GM18498 (cell line): ENCODE results near the gene PDE4A.
"Not testable (repeated sequence)": the region's sequence is repeated elsewhere in the genome, so short reads cannot be mapped to it uniquely, and the experiment has no call there.

Experiments
- ATAC-seq: cut with Tn5 transposase; IDR thresholded peaks from one replicate; pipeline ENCODE4 v1.9.1; 2021; ENCODE audit warnings: mild to moderate bottlenecking, moderate library complexity; ENCODE audit not compliant: unreplicated experiment

The PDE4A gene

DNA sequence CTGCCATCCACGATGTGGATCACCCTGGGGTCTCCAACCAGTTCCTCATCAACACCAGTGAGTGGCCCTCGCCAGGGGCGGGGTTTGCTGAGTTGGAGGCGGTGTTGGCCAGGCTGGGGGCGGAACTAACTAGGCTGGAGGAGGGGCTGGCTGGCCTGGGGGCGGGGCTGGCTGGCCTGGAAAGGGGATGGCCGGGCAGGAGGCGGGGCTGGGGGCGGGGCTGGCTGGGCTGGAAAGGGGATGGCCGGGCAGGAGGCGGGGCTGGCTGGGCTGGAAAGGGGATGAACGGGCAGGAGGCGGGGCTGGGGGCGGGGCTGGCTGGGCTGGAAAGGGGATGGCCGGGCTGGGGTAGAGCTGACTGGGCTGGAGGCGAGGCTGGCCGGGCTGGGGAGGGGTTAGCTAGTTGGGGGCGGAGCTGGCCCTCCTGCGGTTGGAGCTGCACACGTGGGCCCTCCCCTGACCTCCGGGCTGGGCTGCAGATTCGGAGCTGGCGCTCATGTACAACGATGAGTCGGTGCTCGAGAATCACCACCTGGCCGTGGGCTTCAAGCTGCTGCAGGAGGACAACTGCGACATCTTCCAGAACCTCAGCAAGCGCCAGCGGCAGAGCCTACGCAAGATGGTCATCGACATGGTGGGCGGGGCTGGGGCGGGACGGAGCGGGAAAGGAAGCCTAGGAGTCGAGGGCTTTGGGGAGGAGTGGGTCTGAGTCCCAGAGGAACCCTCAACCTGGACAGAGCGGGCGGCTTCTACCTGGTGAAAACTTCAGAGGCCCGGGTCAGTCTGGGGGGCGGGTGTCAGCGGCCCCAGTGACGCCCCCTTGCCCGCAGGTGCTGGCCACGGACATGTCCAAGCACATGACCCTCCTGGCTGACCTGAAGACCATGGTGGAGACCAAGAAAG is 41.0 kb downstream of the PDE4A start:
- peak; percentile 91 for ATAC-seq

DNA sequence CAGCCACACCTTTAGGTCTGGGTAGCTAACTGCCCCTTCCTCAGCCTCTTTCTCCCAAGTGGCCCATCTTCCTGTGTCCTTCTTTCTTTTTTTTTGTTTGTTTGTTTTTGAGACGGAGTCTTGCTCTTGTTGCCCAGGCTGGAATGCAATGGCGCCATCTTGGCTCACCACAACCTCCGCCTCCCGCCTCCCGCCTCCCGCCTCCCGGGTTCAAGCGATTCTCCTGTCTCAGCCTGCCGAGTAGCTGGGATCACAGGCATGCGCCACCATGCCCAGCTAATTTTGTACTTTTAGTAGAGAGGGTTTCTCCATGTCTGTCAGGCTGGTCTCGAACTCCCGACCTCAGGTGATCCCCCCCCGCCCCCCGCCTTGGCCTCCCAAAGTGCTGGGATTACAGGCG is 41.7 kb downstream of the PDE4A start:
- ATAC-seq: not testable (repeated sequence)

DNA sequence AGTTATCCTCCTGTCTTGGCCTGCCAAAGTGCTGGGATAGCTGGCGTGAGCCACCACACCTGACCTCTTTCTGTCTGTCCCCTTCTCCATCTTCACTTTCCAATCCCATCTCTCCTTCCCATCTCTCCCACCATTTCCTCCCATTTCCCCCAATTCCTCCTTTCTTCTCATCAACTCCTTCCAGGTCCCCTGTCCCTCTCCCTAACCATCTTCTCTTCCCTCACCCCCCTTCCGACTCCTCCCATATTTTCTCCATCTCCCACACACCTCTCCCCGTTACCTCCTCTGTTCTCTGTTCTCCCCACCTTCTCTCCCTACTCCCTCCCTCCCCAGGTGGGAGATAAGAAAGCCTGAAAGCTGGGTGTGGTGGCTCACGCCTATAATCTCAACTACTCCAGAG is 42.2 kb downstream of the PDE4A start:
- ATAC-seq: no peak

DNA sequence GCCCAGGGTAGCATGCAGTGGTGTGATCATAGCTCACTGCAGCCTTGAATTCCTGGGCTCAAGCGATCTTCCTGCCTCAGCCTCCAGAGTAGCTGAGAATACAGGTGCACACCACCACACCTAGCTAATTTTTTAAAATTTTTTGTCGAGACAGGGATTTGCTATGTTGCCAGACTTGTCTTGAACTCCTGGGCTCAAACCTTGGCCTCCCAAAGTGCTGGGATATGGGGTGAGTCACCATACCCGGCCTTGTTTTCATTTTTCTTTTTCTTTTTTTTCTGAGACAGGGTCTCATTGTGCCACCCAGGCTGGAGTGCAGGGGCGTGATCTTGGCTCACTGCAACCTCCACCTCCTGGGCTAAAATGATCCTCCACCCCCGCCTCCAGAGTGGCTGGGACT is 44.1 kb downstream of the PDE4A start:
- no peak for ATAC-seq

DNA sequence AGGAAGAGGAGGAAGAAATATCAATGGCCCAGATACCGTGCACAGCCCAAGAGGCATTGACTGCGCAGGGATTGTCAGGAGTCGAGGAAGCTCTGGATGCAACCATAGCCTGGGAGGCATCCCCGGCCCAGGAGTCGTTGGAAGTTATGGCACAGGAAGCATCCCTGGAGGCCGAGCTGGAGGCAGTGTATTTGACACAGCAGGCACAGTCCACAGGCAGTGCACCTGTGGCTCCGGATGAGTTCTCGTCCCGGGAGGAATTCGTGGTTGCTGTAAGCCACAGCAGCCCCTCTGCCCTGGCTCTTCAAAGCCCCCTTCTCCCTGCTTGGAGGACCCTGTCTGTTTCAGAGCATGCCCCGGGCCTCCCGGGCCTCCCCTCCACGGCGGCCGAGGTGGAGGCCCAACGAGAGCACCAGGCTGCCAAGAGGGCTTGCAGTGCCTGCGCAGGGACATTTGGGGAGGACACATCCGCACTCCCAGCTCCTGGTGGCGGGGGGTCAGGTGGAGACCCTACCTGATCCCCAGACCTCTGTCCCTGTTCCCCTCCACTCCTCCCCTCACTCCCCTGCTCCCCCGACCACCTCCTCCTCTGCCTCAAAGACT is 46.9 kb downstream of the PDE4A start:
- ATAC-seq: no peak

DNA sequence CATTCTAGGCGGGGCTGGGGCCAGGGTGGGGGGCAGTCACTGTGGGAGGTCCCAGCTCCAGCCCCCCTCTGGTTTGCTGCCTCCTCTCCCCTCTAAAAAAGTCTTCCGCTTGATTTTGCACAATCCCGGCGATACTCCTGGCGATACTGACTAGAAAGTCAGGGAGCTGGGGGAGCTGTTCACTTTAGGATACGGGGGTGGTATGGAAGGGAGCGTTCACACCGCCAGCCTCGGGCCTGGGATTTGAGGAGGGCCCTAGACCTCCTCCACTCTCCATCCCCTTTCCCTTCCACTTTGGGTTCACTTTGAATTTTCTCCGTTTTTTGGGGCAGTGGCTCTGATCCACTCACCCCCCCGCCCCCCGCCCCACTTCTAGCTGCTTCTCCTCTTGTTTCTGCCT is 47.8 kb downstream of the PDE4A start:
- ATAC-seq: no peak

DNA sequence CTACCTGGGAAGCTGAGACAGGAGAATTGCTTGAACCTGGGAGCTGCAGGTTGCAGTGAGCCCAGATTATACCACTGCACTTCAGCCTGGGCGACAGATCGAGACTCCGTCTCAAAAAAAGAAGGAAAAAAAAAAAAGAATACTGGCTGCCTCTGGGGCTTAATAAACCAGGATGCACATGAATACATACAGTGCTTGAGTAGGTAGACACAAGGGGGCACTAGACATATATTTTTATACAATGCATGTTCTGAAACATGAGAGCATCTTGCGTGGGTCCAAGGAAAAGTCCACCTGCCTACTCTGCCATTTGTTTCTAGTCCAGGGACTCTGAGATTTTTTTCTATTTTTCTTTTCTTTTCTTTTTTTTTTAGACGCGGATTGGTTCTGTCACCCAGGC is 51.6 kb downstream of the PDE4A start:
- ATAC-seq: no peak

DNA sequence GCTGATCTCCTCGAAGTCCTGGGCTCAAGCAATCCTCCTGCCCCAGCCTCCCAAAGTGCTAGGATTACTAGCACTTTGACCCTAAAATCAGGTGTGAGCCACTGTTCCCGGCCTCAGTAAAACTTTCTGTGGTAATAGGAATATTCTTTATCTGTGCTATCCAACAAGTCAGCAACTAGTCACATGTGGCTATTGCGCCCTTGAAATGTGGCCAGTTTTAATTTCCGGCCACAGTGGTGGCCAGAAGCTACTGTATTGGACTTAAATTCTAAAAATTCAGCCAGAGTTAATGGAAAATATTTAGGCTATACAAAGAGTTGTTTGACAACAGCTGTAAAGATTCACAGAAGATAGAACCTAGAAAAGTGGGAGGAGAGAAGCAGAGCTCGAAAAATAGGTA is 52.9 kb downstream of the PDE4A start:
- ATAC-seq: no peak

DNA sequence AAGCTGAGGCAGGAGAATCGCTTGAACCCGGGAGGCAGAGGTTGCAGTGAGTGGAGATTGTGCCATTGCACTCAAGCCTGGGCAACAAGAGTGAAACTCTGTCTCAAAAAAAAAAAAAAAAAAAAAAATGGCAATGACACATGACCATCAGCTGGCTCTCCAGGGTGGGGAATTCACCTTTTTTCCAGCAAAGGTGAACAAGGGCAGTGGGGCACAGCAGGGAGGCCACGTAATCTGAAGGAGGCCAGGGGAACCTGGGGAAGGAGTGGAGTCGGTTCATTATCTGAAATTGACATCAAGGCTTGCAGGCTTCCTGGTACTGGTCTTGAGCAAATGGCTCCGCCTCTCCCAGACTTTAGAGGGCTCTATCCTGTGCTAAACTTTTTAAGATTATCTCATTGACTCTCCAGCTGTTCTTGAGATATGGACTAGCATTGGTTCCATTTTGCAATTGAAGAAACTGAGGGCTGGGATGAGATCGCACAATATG is 54.7 kb downstream of the PDE4A start:
- no peak for ATAC-seq

DNA sequence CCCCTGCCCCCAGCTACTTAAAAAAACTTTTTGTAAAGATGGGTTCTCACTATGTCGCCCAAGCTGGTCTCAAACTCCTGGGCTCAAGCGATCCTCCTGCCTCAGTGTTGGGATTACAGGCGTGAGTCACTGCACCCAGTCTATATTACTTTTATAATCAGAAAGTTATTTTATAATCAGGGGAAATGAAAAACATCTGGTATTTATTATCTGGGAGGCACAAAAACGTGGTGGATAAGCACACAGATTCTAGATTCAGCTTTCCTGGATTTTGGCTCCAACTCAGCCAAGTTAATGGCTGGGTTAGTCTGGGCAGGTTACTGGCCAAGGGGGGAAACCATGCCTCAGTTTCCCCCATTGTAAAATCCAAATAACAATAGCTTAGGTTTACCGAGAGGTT is 58.1 kb downstream of the PDE4A start:
- no peak for ATAC-seq

DNA sequence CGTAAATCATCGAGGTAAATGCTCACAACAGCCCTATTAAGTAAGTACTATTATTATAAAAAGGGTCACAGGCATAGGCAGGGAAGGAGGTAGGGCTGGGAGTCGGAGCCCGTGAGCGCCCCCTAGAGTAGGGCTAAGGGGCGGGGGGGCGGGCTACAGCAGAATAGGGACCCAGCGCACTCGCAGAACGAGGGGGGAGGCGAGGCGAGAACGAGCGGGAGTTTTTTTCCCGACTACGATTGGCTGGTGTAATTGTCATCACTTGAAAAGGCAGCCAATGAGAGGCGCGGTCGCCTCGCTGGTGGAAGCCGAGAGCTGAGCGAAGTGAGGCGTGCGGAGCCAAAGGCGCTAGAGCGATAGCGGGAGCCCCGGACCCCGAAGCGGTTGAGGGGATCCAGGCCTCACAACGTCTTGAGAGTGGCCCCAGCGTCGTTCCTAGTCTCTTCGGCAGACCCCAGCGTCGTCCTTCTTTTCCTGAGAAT is 58.6 kb downstream of the PDE4A start:
- ATAC-seq: no peak

DNA sequence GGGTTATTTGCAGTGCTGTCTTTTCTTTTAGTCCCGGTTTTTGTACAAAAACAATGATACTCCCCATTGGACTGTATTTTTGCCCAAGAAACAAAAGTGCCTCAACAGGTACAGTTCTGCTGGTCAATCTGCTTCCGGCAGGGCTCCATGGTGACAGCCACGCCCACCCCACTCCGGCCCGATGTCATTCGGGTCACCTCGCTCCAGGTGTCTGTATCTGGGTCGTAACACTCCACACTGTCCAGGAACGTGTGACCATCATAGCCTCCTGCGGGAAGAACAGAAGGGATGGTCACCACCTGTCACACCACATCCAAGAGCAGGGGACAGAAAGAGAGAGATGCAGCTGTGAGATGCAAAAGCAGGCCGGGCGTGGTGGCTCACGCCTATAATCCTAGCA is 66.2 kb downstream of the PDE4A start:
- no peak for ATAC-seq

DNA sequence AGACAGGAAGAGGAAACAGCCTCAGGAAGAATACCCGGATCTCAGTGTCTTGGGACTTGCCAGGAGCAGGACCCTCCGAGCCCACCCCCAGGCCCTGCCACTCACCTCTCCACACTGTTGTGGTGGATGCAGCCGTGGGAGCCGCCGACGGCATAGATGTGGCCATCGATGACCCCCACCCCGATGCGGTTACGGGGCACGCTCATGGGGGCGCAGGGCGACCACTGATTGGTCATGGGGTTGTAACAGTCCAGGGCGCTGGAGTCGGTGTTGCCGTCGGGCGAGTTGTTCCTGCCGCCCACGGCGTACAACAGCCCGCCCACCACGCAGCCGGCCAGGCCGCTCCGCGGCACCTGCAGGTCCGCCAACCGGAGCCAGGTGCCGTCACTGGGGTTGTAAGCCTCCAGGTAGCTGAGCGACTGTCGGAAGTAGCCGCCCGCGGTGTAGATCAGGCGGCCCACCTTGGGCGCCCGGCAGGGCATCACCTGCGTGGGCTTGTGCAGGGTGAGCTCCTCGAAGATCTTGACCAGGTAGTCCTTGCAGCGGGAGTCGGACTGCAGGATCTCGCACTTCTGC is 71.2 kb downstream of the PDE4A start:
- ATAC-seq: no peak

DNA sequence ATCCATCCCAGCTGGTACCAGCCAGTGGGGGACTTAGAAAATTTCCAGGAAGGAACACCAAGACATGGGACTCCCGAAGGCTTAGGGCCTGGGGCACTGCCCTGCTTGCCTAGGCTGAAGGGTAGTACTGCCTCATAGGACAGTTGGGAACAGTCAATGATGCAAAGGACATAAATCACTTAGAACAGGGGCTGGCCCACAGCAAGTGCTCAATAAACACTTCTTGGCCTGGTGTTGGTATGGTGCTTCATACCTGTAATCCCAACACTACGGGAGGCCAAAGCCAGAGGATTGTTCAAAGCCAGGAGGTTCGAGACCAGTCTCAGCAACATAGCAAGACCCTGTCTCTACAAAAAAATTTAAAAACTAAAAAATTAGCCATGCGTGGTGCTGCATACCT is 77.0 kb downstream of the PDE4A start:
- no peak for ATAC-seq

DNA sequence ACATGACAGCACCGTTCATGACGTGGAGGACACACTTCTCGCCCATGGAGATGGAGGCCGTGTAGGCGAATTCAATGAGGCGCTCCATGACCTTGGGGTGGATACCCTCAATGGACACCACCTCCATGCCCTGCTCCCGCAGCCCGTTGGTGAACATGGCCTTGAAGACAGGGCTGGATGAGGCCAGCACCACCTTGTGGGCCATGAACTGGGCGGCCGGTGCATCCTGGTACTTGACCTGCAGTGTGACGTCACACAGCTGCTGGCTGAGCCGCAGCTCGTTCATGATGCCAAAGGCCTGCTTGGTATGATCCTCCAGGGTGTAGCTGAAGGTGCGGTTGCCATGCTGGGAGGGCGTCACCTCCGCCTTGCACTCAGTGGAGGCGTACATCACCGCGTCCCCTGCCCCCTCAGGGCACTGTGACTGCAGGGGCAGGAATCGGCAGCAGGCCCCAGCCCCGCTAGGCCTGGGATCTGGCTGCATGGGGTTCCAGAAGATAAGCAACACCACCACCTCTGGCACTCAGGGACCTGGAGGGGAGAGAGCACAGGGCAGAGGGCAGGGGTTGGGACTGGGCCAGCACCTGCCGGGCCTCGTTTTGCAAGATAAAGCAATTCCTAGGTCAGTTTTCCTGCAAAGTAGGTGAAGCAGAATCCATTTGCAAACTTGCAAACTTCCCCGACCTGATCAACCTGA is 79.4 kb downstream of the PDE4A start:
- no peak for ATAC-seq

DNA sequence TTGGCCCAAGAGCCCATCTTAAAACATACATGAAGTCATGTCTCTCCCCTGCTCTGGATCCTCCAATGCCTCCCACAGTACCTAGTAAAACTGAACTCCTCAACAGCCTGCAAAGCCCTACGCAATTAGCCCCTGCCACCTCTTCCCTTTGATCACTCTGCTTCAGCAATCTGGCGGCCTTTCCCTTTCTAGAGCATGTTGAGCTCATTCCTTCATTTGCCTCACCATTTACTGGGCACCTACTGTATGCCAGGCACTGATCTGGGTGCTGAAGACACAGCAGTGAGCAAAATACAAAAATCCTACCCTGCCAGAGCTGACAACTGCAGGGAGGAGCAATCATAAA is 79.9 kb downstream of the PDE4A start:
- ATAC-seq: no peak

DNA sequence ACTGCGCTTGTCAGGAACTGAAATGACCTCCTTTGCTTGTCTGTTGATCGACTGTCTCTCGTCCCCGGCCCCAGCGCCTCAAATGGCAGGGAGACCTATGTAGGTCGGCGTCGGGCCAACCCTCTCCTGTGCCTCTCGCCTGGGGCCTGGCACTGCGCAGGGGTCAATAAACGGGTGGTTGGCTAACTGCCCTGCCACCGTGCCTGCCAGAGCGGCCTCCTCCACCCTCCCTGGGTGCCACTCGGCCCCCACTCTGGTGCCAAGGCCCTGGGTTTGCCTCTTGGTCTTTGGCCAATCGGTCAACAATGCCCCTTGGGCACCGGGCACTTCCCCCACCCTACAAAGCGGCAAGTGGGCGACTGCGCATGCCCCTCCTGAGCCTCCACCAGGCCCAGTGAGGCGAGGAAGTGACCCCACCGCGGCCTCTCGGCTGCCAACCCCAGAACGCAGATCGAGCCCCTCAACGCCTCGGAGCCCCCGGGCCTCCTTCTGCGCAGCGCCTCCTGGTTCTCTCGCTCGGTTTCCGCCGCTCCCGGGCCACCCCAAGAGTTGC is 81.7 kb downstream of the PDE4A start:
- ATAC-seq: peak; percentile 50

DNA sequence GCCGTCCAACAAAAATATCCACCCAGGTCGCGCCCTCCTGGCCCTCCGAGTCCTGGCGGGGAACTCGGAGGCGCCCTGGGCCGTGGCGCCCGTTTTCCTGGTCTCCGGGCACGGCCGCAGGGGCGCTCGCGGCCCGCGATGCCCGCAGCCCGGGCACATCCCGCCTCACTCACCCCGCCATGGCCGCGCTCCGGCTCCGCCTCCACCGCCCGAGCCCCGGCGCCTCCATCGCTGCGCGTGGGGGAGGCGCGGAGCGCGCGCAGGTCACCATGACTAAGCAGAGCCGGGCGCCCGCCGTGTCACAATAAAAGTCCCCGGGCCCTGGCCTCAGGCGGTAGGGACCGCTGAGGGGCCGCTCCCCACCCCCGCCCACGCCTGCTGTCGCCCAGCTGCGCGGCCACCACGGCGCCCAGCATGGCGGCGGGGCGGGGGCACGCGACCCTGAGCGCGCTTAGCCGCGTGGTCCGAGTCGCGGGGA is 82.2 kb downstream of the PDE4A start:
- ATAC-seq: peak; percentile 81

DNA sequence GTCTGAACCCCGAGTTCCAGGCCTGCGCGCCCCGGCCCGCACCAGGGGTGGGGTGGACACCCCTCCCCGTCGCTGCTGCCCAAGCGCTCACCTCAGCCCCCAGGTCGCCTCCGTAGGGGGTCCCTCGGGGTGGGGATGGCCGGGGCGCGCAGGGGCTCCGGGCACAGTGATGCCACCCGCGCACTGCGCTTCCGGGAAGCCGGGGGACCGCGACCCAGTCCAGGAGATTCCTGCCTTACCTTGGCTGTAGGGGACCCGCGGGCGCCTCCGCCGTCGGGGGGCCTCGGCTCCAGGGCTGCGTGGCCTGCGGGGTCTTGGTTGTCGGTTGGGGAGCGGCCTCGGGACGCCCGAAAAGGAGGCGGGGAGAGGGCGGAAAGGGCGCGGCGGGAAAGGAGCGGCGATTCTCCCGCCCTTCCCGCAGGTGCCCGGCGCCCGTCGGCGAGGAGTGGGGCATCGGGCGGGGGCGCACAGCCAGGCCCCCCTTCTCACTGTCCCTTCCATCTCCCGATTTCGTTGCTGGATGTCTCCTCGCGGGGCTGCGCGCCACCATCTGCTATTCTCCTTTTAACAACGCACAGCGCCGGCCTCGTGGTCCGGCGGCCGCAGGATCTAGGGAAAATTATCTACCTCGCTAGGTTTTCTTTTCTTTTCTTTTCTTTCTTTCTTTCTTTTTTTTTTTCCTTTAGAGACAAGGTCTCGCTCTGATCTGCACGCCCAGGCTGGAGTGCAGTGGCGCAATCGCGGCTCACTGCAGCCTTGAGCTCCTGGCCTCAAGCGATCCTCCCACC is 82.9 kb downstream of the PDE4A start, which contains the start of gene KEAP1:
TSS of gene KEAP1 (minus strand) at position 355 of the 788 bp plus-strand sequence. CDS start 3,323 bp downstream, outside the sequence.
- no peak for ATAC-seq
